Spleen (tissue), 7 donors: ENCODE data around the gene S100A7.

Experiments used
- CTCF ChIP-seq, 11 experiments: fragments of 200-600 bp in 7 of 11; fragments of 450-650 bp in 4 of 11; sonication (generic) in 4 of 11; IDR thresholded peaks in 8 of 11; conservative IDR thresholded peaks in 3 of 11; 1 replicate in 7 of 11; 2 replicates in 4 of 11; pipeline versions ENCODE4 v1.4.0 to v1.8.0; 2016 to 2021; ENCODE audit warnings: antibody characterized with exemption in 11 of 11, inconsistent platforms in 4 of 11, mild to moderate bottlenecking in 1 of 11
- POLR2A ChIP-seq, 3 donors: fragments of 450-650 bp; IDR thresholded peaks; one replicate each; pipeline ENCODE4 v1.5.1; 2017; ENCODE audit warnings: antibody characterized with exemption in 3 of 3, mild to moderate bottlenecking in 1 of 3
- donor health status: DM: no; HTN: no; CAD: no; lungs with moderate emphysema.
- donor health status: DM: no; HTN: no; CAD: no.
- donor health status: DM: no; HTN: no; CAD: no.

- TF ChIP-seq CTCF (IDR thresholded peaks at IDR 0.05 in 8 of 11, conservative IDR thresholded peaks at IDR 0.05 in 3 of 11) = no peak
- TF ChIP-seq POLR2A (IDR thresholded peaks at IDR 0.05) = no peak
Observed at GRCh38 chr1:153487707-153488106, 27.3 kb upstream of the S100A7 start.
